ENCODE data around the gene SLC5A2. TPM values are rescaled to one million over a fixed set of nuclear protein-coding genes. Genes with fewer than 3 reads are reported as not detected.

Gene SLC5A2
- total and polyA plus RNA-seq, 2 of the 13 experiments (the other 11 are each of a cell fraction or from before 2014, with no cell fraction given): 0.24 to 0.97 TPM

GRCh38 chr16:31507929-31508705 is 25.2 kb downstream of the SLC5A2 start, which contains the start of gene RUSF1 (continued):
- no peak for TF ChIP-seq CEBPZ (IDR thresholded peaks at IDR 0.05; ENCODE audit: low read length)
- no peak; the same call in 1 of the 2 replicates for TF ChIP-seq ZNF720 (CRISPR knock-in tag; IDR thresholded peaks at IDR 0.05)
- TF ChIP-seq ZSCAN12 (CRISPR knock-in tag; IDR thresholded peaks at IDR 0.05): peak; percentile 85; the same call in 1 of the 2 replicates
- peak; percentile 86 for TF ChIP-seq GABPA (IDR thresholded peaks at IDR 0.05; ENCODE audit: low read depth, low read length)
- TF ChIP-seq GABPA (CRISPR knock-in tag; IDR thresholded peaks at IDR 0.05; ENCODE audit: low read depth): peak; percentile 95
- peak; percentile 99 for TF ChIP-seq ZFX (CRISPR knock-in tag; IDR thresholded peaks at IDR 0.05; ENCODE audit: low read depth)
- TF ChIP-seq TSC22D2 (CRISPR knock-in tag; IDR thresholded peaks at IDR 0.05; ENCODE audit: borderline replicate concordance): 0 out of 2 replicates have a peak, but pooled peaks have one; percentile 79
- TF ChIP-seq RNF219 (CRISPR knock-in tag; IDR thresholded peaks at IDR 0.05): peak; percentile 73; the same call in 1 of the 2 replicates
- TF ChIP-seq BATF2 (CRISPR knock-in tag; IDR thresholded peaks at IDR 0.05): peak; percentile 88; the same call in 1 of the 2 replicates
- peak; percentile 31; the same call in 1 of the 2 replicates for TF ChIP-seq ARHGAP35 (CRISPR knock-in tag; IDR thresholded peaks at IDR 0.05; ENCODE audit: borderline replicate concordance)
- no peak for TF ChIP-seq ATF6 (CRISPR knock-in tag; conservative IDR thresholded peaks at IDR 0.05)
- no peak for TF ChIP-seq ZNF24 (IDR thresholded peaks at IDR 0.05)
- TF ChIP-seq EZH2 (conservative IDR thresholded peaks at IDR 0.05; ENCODE audit: low read depth, low read length): no peak
- peak; percentile 99 for TF ChIP-seq ZFY (CRISPR knock-in tag; IDR thresholded peaks at IDR 0.05)
- TF ChIP-seq TFDP2 (CRISPR knock-in tag; IDR thresholded peaks at IDR 0.05): peak; percentile 83
- TF ChIP-seq ETV6 (CRISPR knock-in tag; conservative IDR thresholded peaks at IDR 0.05): peak; percentile 95
